HG02884 (cell line): ENCODE data around the gene CORO2B.

Experiments used
- ATAC-seq: cut with Tn5 transposase; IDR thresholded peaks from one replicate; pipeline ENCODE4 v1.9.1; 2021; ENCODE audit warnings: mild to moderate bottlenecking, moderate library complexity; ENCODE audit not compliant: unreplicated experiment

Gene CORO2B

GRCh38 chr15:68578980-68579935 lies at the start of gene CORO2B:
Gene CORO2B, plus strand, starts transcription at chr15:68578993. Its CDS starts 270 bp downstream, at chr15:68579263.
- ATAC-seq = no peak

GRCh38 chr15:68531387-68532179 lies 47.2 kb upstream of the CORO2B start:
- ATAC-seq = no peak

- ATAC-seq = no peak
These were observed 42.3 kb upstream of the CORO2B start for GRCh38 chr15:68536331-68537095.

- no peak for ATAC-seq
These were observed 41.7 kb upstream of the CORO2B start for GRCh38 chr15:68537097-68537496.

GRCh38 chr15:68537506-68537905 lies 41.3 kb upstream of the CORO2B start:
- ATAC-seq = no peak

GRCh38 chr15:68538311-68538710 lies 40.5 kb upstream of the CORO2B start:
- no peak for ATAC-seq

GRCh38 chr15:68541743-68542142 lies 37.0 kb upstream of the CORO2B start:
- ATAC-seq = no peak

- no peak for ATAC-seq
These were observed 36.4 kb upstream of the CORO2B start for GRCh38 chr15:68542348-68542747.

- no peak for ATAC-seq
These were observed 36.0 kb upstream of the CORO2B start for GRCh38 chr15:68542771-68543164.

GRCh38 chr15:68543165-68544008 lies 35.4 kb upstream of the CORO2B start:
- ATAC-seq = no peak

GRCh38 chr15:68546318-68546717 lies 32.5 kb upstream of the CORO2B start:
- no peak for ATAC-seq

GRCh38 chr15:68548364-68548763 lies 30.4 kb upstream of the CORO2B start:
- ATAC-seq = no peak

- ATAC-seq = no peak
These were observed 28.8 kb upstream of the CORO2B start for GRCh38 chr15:68550004-68550403.

GRCh38 chr15:68550498-68551295 lies 28.1 kb upstream of the CORO2B start:
- no peak for ATAC-seq

- ATAC-seq = no peak
These were observed 27.5 kb upstream of the CORO2B start for GRCh38 chr15:68551296-68551635.

- no peak for ATAC-seq
These were observed 26.4 kb upstream of the CORO2B start for GRCh38 chr15:68552344-68552743.

- ATAC-seq = no peak
These were observed 26.0 kb upstream of the CORO2B start for GRCh38 chr15:68552773-68553172.

GRCh38 chr15:68553314-68553993 lies 25.3 kb upstream of the CORO2B start:
- ATAC-seq = no peak
